K562 (cell line): Measurements from ENCODE around the gene PTP4A2. TPM values are rescaled to one million over a fixed set of nuclear protein-coding genes. Genes with fewer than 3 reads are reported as not detected.

Experiments used
- ATAC-seq: fragments of 200-7000 bp; cut with Tn5 transposase; 3 replicates; pipeline ENCODE4 v1.9.1; 2020; ENCODE audit warnings: moderate library complexity
- BruUV-seq: library from RNA; stranded (reverse); fragments of 400-500 nt; replicated peaks from 2 replicates; lab custom pipeline; 2021; lab: Mats Ljungman, UMichigan
- CTCF ChIA-PET: fragments of 300-600 bp; formaldehyde crosslinking; extraction: SDS; loops from one replicate; lab custom pipeline; 2021; ENCODE audit warnings: low intra/inter-chr PET ratio; lab: Yijun Ruan, JAX
- POLR2A ChIA-PET: fragments of 300-600, 350-650 bp; sonication (Branson Sonifier 250); formaldehyde crosslinking; extraction: SDS; loops from one replicate; lab custom pipeline; 2021; ENCODE audit warnings: antibody characterized with exemption, inconsistent platforms; lab: Yijun Ruan, JAX
- DNase-seq, 4 experiments: peaks; one replicate each; pipeline versions ENCODE4 v3.0.0 to v3.0.0-alpha.2; 2011 to 2018; ENCODE audit warnings: low spot score in 3 of 4, mixed read lengths in 3 of 4; ENCODE audit errors: extremely low read depth in 1 of 4
- FAIRE-seq: peaks from 2 replicates; lab custom pipeline; 2011; peaks lifted over from hg19 to GRCh38; lab: Jason Lieb, UNC
- H2AFZ ChIP-seq: 2 replicates; pipeline ENCODE4 v1.6.0; 2011; ENCODE audit warnings: low read depth, low read length, control low read depth, inconsistent platforms
- H3K27ac ChIP-seq: fragments of 200-600 bp; 3 replicates; pipeline ENCODE4 v1.8.0; 2011; ENCODE audit warnings: low read depth, mild to moderate bottlenecking, control low read depth, inconsistent platforms, low read length, moderate library complexity, mixed read lengths; ENCODE audit errors: extremely low read depth
- H3K27me3 ChIP-seq, 2 experiments: fragments of 300-600 bp in 1 of 2; 2 replicates in 1 of 2; 3 replicates in 1 of 2; pipeline versions ENCODE4 v1.6.0 to v1.8.0; 2011; ENCODE audit warnings: inconsistent platforms in 2 of 2, low read length in 2 of 2, mild to moderate bottlenecking in 1 of 2, mixed read lengths in 1 of 2, moderate library complexity in 1 of 2; ENCODE audit not compliant: control insufficient read depth in 2 of 2, insufficient read depth in 2 of 2
- H3K36me3 ChIP-seq: fragments of 300-600 bp; 3 replicates; pipeline ENCODE4 v1.8.0; 2011; ENCODE audit warnings: mild to moderate bottlenecking, low read length, inconsistent platforms; ENCODE audit not compliant: control insufficient read depth, insufficient read depth
- H3K4me1 ChIP-seq, 2 experiments: fragments of 200-600 bp in 1 of 2; replicated peaks in 1 of 2; 2 replicates in 1 of 2; 3 replicates in 1 of 2; pipeline versions ENCODE4 v1.5.1 to v1.8.0; 2011; ENCODE audit warnings: inconsistent platforms in 2 of 2, low read length in 2 of 2, mild to moderate bottlenecking in 1 of 2, mixed read lengths in 1 of 2, moderate library complexity in 1 of 2; ENCODE audit not compliant: control insufficient read depth in 2 of 2, insufficient read depth in 2 of 2
- H3K4me2 ChIP-seq: 2 replicates; pipeline ENCODE4 v1.6.1; 2011; ENCODE audit warnings: low read length, control low read depth, inconsistent platforms, mixed read lengths; ENCODE audit not compliant: insufficient read depth
- H3K4me3 ChIP-seq: fragments of 200-600 bp; sonication (generic), shearing (Covaris generic); 2 replicates; pipeline ENCODE4 v1.5.1; 2016; ENCODE audit warnings: control low read depth, inconsistent platforms
- H3K79me2 ChIP-seq: fragments of 200-600 bp; 3 replicates; pipeline ENCODE4 v1.8.0; 2011; ENCODE audit warnings: low read length, inconsistent platforms; ENCODE audit not compliant: control insufficient read depth, insufficient read depth
- H3K9ac ChIP-seq, 2 experiments: 2 replicates each; pipeline versions ENCODE4 v1.6.0 to v1.6.1; 2011; ENCODE audit warnings: low read depth in 2 of 2, low read length in 2 of 2, control low read depth in 1 of 2, inconsistent platforms in 1 of 2, mild to moderate bottlenecking in 1 of 2, mixed read lengths in 1 of 2; ENCODE audit not compliant: insufficient read depth in 1 of 2
- H3K9me1 ChIP-seq: one replicate; pipeline ENCODE4 v1.6.0; 2011; ENCODE audit warnings: inconsistent platforms, mild to moderate bottlenecking, low read length, moderate library complexity; ENCODE audit not compliant: control insufficient read depth, insufficient read depth
- H3K9me3 ChIP-seq: replicated peaks from 2 replicates; pipeline ENCODE4 v1.5.1; 2011; ENCODE audit warnings: low read depth, low read length, inconsistent platforms; ENCODE audit not compliant: control insufficient read depth, insufficient read depth
- H4K20me1 ChIP-seq: replicated peaks from 2 replicates; pipeline ENCODE4 v1.6.1; 2011; ENCODE audit warnings: low read length, inconsistent platforms, mixed read lengths; ENCODE audit not compliant: control insufficient read depth, insufficient read depth
- ERF ChIP-seq: fragments of 450-650 bp; formaldehyde crosslinking; IDR thresholded peaks from 2 replicates; pipeline ENCODE4 v1.4.0; 2020; ENCODE audit warnings: mild to moderate bottlenecking, mixed read lengths
- MEIS2 ChIP-seq: fragments of 450-650 bp; IDR thresholded peaks from 2 replicates; pipeline ENCODE4 v1.6.1; 2014; ENCODE audit warnings: mild to moderate bottlenecking; ENCODE audit not compliant: partially characterized antibody
- MTA1 ChIP-seq: fragments of 450-650 bp; IDR thresholded peaks from 2 replicates; pipeline ENCODE4 v1.6.1; 2017; ENCODE audit warnings: borderline replicate concordance
- POLR2AphosphoS2 ChIP-seq: IDR thresholded peaks from 2 replicates; pipeline ENCODE4 v1.6.1; 2012; ENCODE audit warnings: low read length, improper control_type of control experiment
- SRSF3 ChIP-seq: fragments of 200-400 bp; formaldehyde crosslinking; IDR thresholded peaks from 2 replicates; pipeline ENCODE4 v1.6.1; 2016; ENCODE audit warnings: mild to moderate bottlenecking, low read length, moderate library complexity; ENCODE audit not compliant: insufficient read depth
- TEAD4 ChIP-seq, 2 experiments: sonication (generic) in 1 of 2; formaldehyde crosslinking in 1 of 2; IDR thresholded peaks; 2 replicates each; pipeline versions ENCODE4 v1.6.1 to v1.8.0; 2012 to 2022; ENCODE audit warnings: borderline replicate concordance in 1 of 2, inconsistent platforms in 1 of 2, low read length in 1 of 2, mild to moderate bottlenecking in 1 of 2, missing genetic modification reagents in 1 of 2
- TFE3 ChIP-seq: fragments of 450-650 bp; formaldehyde crosslinking; IDR thresholded peaks from 2 replicates; pipeline ENCODE4 v1.4.0; 2020; ENCODE audit warnings: mild to moderate bottlenecking, mixed read lengths
- WGBS: fragments of 100-300 bp; shearing (Covaris generic); methylation state at CpG from one replicate; pipeline ENCODE4 v1.1.6; 2016; ENCODE audit warnings: low coverage, mixed read lengths; ENCODE audit not compliant: insufficient coverage; ENCODE audit errors: missing lambda C conversion rate; 5-methylcytosine and 5-hydroxymethylcytosine counted together
- in situ Hi-C: fragments of 300-500 bp; cut with MboI; formaldehyde crosslinking; loops from 4 replicates; pipeline ENCODE4 v1.15.0; 2018; ENCODE audit warnings: inconsistent platforms, mixed read lengths
- intact Hi-C: fragments of 100-400 bp; cut with micrococcal nuclease; formaldehyde crosslinking; loops from 2 replicates; pipeline ENCODE4 v1.14.2; 2022
- polyA plus RNA-seq, 8 experiments: library from polyadenylated mRNA; depleted of rRNA in 4 of 8; stranded (reverse) in 5 of 8; unstranded in 3 of 8; fragments of >200 nt; fragmentation: Nextera tagmentation in 2 of 8; fragmentation: Illumina TruSeq in 1 of 8; extraction: Ambion mirVana in 2 of 8; extraction: Trizol in 1 of 8; gene quantifications; 2 replicates each; pipeline versions ENCODE4 v1.2.1 to v1.2.3, GENCODE V29; 2011 to 2014; ENCODE audit warnings: inconsistent platforms in 1 of 8, missing spikeins in 1 of 8
- total RNA-seq, 7 experiments: library from RNA; depleted of rRNA in 6 of 7; stranded (reverse); fragments of >200 nt in 6 of 7; fragmentation: Illumina TruSeq in 2 of 7; extraction: Trizol in 2 of 7; gene quantifications; 2 replicates each; pipeline versions ENCODE4 v1.2.1 to v1.2.3, GENCODE V29; 2011 to 2021; ENCODE audit warnings: low replicate concordance in 1 of 7
- TF ChIP-seq, protein P1 (sequence below): fragments of 150-350 bp; IDR thresholded peaks from 2 replicates; pipeline ENCODE4 v1.6.1; 2014; ENCODE audit warnings: low read depth, mild to moderate bottlenecking, low read length, borderline replicate concordance
- TF ChIP-seq, protein P2 (sequence below): fragments of 450-650 bp; IDR thresholded peaks from 2 replicates; pipeline ENCODE4 v1.6.1; 2017; ENCODE audit warnings: antibody characterized with exemption, mild to moderate bottlenecking

PTP4A2 gene
- total and polyA plus RNA-seq, 9 of the 15 experiments (the other 6 are each of a cell fraction or from before 2014, with no cell fraction given), result 197 to 870 (median 480) TPM

DNA sequence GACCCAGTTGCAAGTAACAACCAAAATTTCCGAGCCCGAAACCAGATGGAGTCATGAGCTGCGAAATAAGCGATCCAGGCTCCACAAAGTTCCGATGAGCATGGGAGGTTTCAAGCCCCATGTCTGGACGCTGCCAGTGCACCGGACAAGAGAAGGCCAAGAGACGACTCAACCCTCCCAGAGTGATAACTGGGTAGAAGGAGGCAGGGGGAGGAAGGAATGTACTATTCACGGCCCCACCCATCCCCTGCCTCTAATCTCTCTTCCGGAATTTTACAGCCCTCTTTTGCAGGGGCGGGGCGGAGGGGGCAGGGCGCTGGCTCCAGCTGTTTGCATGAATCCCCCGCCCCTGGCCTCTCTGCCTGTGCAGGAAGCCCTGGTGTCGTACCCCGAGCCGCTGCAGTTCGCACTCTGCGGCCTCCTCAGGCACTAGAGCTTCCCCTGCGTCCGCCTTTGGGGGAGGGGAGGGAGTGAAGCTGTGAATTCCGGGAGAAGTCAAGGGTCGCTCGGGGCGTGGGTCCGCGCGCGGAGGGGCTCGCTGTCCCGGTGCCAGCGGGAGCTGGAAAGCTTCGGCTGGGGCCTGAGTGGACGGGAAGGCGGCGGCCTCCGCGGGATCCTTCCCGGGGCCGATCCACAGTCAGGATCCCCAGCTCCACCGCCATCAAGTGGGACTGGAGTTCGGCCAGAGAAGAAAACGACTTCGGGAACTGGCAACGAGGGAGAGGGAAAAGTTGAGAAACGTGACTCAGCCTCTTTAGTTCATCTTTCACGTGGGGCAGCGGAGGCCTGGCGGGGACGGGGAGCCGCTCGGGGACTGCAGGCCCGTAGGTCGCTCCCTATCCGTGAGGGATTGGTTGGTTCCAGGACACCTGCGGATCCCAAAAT is 6.3 kb upstream of the PTP4A2 start:
- Histone ChIP-seq H3K4me2 (peak overlapping the region; percentile 90), H3K9me1 (no peaks in the 10 kb centered on the region), H3K27me3 (no peaks in the 10 kb centered on the region), H4K20me1 (no peaks in the 10 kb centered on the region), H2AFZ (peak overlapping the region; percentile 89), H3K9ac (peak overlapping the region; percentile 95 to 96), H3K36me3 (no peaks in the 10 kb centered on the region), H3K4me1 (peaks cover 41 to 43% of the 10 kb centered on the region in 2 experiments), H3K4me3 (peak overlapping the region; percentile 53), H3K27ac (peak overlapping the region; percentile 99), H3K79me2 (peaks cover 11% of the 10 kb centered on the region; the same call in 2 of the 3 replicates), H3K9me3 (no peaks in the 10 kb centered on the region)
- DNase-seq (peak; percentile 94 to 100 (median 96)), ATAC-seq (peak; percentile 91), FAIRE-seq (peak; percentile 94)
- TSS peak; percentile 93 for BruUV-seq
- in situ Hi-C loops (no loop called here), intact Hi-C loops (loop anchor here (1.0 kb wide), 1 partner anchor 12 kb away; no protein-coding TSS in a partner anchor)
- CTCF ChIA-PET, result interaction anchor here (0.7 kb wide), 1 partner anchor 153 kb away, joined by 8 read pairs; no protein-coding TSS in a partner anchor
- POLR2A ChIA-PET, result interaction anchor here (0.6 to 9.6 kb wide), 26 partner anchors 10 to 1090 kb away, joined by 3 to 132 read pairs (median 3); partner anchors contain the start of gene TXLNA
- WGBS, result 1% methylated on average over 52 of the region's 56 CpGs
- TF ChIP-seq TFE3 (CRISPR knock-in tag) (no peak; the same call in 1 of the 2 replicates), POLR2AphosphoS2 (peak; percentile 89; the same call in 1 of the 2 replicates), TEAD4 (IDR thresholded peaks at IDR 0.05; ENCODE audit: low read length) (peak; percentile 85), TEAD4 (CRISPR knock-in tag; IDR thresholded peaks at IDR 0.05; ENCODE audit: borderline replicate concordance) (no peak), SRSF3 (no peak), MEIS2 (peak; percentile 44), MTA1 (peak; percentile 60; the same call in 1 of the 2 replicates), ERF (peak; percentile 94)
- TF ChIP-seq, protein P1, sequence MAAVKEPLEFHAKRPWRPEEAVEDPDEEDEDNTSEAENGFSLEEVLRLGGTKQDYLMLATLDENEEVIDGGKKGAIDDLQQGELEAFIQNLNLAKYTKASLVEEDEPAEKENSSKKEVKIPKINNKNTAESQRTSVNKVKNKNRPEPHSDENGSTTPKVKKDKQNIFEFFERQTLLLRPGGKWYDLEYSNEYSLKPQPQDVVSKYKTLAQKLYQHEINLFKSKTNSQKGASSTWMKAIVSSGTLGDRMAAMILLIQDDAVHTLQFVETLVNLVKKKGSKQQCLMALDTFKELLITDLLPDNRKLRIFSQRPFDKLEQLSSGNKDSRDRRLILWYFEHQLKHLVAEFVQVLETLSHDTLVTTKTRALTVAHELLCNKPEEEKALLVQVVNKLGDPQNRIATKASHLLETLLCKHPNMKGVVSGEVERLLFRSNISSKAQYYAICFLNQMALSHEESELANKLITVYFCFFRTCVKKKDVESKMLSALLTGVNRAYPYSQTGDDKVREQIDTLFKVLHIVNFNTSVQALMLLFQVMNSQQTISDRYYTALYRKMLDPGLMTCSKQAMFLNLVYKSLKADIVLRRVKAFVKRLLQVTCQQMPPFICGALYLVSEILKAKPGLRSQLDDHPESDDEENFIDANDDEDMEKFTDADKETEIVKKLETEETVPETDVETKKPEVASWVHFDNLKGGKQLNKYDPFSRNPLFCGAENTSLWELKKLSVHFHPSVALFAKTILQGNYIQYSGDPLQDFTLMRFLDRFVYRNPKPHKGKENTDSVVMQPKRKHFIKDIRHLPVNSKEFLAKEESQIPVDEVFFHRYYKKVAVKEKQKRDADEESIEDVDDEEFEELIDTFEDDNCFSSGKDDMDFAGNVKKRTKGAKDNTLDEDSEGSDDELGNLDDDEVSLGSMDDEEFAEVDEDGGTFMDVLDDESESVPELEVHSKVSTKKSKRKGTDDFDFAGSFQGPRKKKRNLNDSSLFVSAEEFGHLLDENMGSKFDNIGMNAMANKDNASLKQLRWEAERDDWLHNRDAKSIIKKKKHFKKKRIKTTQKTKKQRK, result no peak
- TF ChIP-seq, protein P2, sequence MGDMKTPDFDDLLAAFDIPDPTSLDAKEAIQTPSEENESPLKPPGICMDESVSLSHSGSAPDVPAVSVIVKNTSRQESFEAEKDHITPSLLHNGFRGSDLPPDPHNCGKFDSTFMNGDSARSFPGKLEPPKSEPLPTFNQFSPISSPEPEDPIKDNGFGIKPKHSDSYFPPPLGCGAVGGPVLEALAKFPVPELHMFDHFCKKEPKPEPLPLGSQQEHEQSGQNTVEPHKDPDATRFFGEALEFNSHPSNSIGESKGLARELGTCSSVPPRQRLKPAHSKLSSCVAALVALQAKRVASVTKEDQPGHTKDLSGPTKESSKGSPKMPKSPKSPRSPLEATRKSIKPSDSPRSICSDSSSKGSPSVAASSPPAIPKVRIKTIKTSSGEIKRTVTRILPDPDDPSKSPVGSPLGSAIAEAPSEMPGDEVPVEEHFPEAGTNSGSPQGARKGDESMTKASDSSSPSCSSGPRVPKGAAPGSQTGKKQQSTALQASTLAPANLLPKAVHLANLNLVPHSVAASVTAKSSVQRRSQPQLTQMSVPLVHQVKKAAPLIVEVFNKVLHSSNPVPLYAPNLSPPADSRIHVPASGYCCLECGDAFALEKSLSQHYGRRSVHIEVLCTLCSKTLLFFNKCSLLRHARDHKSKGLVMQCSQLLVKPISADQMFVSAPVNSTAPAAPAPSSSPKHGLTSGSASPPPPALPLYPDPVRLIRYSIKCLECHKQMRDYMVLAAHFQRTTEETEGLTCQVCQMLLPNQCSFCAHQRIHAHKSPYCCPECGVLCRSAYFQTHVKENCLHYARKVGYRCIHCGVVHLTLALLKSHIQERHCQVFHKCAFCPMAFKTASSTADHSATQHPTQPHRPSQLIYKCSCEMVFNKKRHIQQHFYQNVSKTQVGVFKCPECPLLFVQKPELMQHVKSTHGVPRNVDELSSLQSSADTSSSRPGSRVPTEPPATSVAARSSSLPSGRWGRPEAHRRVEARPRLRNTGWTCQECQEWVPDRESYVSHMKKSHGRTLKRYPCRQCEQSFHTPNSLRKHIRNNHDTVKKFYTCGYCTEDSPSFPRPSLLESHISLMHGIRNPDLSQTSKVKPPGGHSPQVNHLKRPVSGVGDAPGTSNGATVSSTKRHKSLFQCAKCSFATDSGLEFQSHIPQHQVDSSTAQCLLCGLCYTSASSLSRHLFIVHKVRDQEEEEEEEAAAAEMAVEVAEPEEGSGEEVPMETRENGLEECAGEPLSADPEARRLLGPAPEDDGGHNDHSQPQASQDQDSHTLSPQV, result peak; percentile 92
